ENCODE measurements around the gene ATP5F1B. TPM values are rescaled to one million over a fixed set of nuclear protein-coding genes. Genes with fewer than 3 reads are reported as not detected.
A peak's percentile ranks its signal among the peaks of the same experiment; 100 is the strongest.

Gene ATP5F1B
- total and polyA plus RNA-seq, 7 experiments from 2014 or later: 217 to 688 (median 317) TPM

DNA sequence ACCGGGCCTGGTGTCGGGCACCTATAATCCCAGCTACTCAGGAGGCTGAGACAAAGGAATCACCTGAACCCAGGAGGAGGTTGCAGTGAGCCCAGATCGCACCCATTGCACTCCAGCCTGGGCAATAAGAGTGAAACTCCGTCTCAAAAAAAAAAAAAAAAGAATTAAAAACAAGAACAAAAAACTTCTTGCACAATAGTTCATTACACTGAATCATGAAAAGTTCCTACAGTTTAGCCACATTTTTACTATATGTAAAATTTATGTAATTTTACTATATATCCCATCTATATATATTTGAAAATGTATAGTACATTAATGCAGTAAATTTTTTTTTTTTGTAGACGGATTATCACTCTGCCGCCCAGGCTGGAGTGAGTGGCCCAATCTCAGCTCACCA is 4.6 kb downstream of the ATP5F1B start:
- H3K9me3 Mint-ChIP-seq: peaks cover 0 to 1% (median 0%) of the 10 kb centered on the region in 11 donors
- no peaks in the 10 kb centered on the region for H3K27me3 Mint-ChIP-seq
- peaks cover 25 to 63% (median 48%) of the 10 kb centered on the region in 7 donors for H3K4me1 Mint-ChIP-seq
- no peak overlapping the region for H3K27ac ChIP-seq (ENCODE audit: low read depth, low read length)
- peaks cover 17 to 67% (median 46%) of the 10 kb centered on the region in 3 experiments for H3K36me3 ChIP-seq (ENCODE audit: control insufficient read depth in 2 of 3, insufficient read depth in 3 of 3, low read length in 3 of 3)
- CTCF ChIA-PET: interaction anchor here (0.6 to 0.7 kb wide), 2 partner anchors 17 to 29 kb away, joined by 3 to 4 read pairs; no protein-coding TSS in a partner anchor
- DNase-seq (no peak), ATAC-seq (no peak)
- no peaks in the 10 kb centered on the region for H3K27me3 ChIP-seq (ENCODE audit: control insufficient read depth in 2 of 2, insufficient read depth in 2 of 2, low read length in 2 of 2)
- peaks cover 6 to 48% (median 30%) of the 10 kb centered on the region in 5 donors for H3K36me3 Mint-ChIP-seq
- H3K27ac Mint-ChIP-seq: peak overlapping the region in 1 of 9 donors; percentile 26
- peaks cover 5 to 21% of the 10 kb centered on the region in 2 donors for H3K4me1 ChIP-seq (ENCODE audit: control insufficient read depth in 2 of 2, insufficient read depth in 2 of 2, low read length in 2 of 2)
- H3K9me3 ChIP-seq (ENCODE audit: control insufficient read depth in 2 of 3, low read length in 3 of 3): no peaks in the 10 kb centered on the region
- POLR2A ChIA-PET: interaction anchor here (0.8 to 8.3 kb wide), 4 partner anchors 12 to 46 kb away, joined by 3 to 88 read pairs (median 4); partner anchors contain the start of gene BAZ2A
- intact Hi-C loops (cut with micrococcal nuclease): no loop called here
- no peak overlapping the region for H3K4me3 ChIP-seq (ENCODE audit: low read length)
- no peak overlapping the region for H3K4me3 Mint-ChIP-seq

DNA sequence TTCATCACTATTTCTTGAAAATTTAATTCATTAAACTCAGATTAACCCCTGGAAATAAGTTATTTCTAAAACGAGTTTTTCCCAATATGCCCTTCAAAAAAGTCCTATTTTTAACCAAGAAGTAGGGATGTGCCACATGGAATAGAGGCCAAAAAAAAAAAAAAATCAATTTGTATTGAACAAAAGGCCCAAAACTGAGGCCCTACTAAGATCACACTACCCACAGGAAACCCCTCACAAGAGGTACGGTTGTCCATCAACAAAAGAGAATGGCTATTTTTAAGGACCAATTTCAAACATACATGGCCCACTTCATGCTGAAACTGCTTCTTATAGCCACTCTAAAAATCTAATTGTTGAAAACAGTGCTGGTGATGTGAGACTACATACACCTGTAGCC is 8.2 kb downstream of the ATP5F1B start:
- Mint-ChIP-seq H3K9me3 (peaks cover 0 to 1% (median 0%) of the 10 kb centered on the region in 11 donors), H3K27me3 (no peaks in the 10 kb centered on the region), H3K36me3 (peaks cover 0 to 29% (median 17%) of the 10 kb centered on the region in 5 donors), H3K27ac (peak overlapping the region; percentile 52 to 98 (median 89)), H3K4me3 (peak overlapping the region in 2 of 10 donors; percentile 17 to 21), H3K4me1 (peaks cover 28 to 69% (median 56%) of the 10 kb centered on the region in 7 donors)
- H3K36me3 ChIP-seq (ENCODE audit: control insufficient read depth in 2 of 3, insufficient read depth in 3 of 3, low read length in 3 of 3): peaks cover 14 to 44% (median 34%) of the 10 kb centered on the region in 3 experiments
- DNase-seq (no peak), ATAC-seq (no peak)
- peak overlapping the region; percentile 83 for H3K27ac ChIP-seq (ENCODE audit: low read depth, low read length)
- POLR2A ChIA-PET: interaction anchor here (0.9 to 6.5 kb wide), 6 partner anchors 9 to 88 kb away, joined by 4 to 103 read pairs (median 30); partner anchors contain the start of genes BAZ2A, NACA and PTGES3
- CTCF ChIA-PET: interaction anchor here (1.1 kb wide), 1 partner anchor 37 kb away, joined by 3 read pairs; no protein-coding TSS in a partner anchor
- no peak overlapping the region for H3K4me3 ChIP-seq (ENCODE audit: low read length)
- H3K4me1 ChIP-seq (ENCODE audit: control insufficient read depth in 2 of 2, insufficient read depth in 2 of 2, low read length in 2 of 2): peaks cover 22 to 29% of the 10 kb centered on the region in 2 donors
- intact Hi-C loops (cut with micrococcal nuclease): loop anchor here (2.0 to 10.0 kb wide), 13 partner anchors 21 to 1115 kb away; partner anchors contain the start of genes NACA (in 2 of the 2), RPL41 (in 2 of the 2), ZBTB39 (in 2 of the 2) and ZC3H10 (in 2 of the 2)
- no peaks in the 10 kb centered on the region for H3K27me3 ChIP-seq (ENCODE audit: control insufficient read depth in 2 of 2, insufficient read depth in 2 of 2, low read length in 2 of 2)
- no peaks in the 10 kb centered on the region for H3K9me3 ChIP-seq (ENCODE audit: control insufficient read depth in 2 of 3, low read length in 3 of 3)

DNA sequence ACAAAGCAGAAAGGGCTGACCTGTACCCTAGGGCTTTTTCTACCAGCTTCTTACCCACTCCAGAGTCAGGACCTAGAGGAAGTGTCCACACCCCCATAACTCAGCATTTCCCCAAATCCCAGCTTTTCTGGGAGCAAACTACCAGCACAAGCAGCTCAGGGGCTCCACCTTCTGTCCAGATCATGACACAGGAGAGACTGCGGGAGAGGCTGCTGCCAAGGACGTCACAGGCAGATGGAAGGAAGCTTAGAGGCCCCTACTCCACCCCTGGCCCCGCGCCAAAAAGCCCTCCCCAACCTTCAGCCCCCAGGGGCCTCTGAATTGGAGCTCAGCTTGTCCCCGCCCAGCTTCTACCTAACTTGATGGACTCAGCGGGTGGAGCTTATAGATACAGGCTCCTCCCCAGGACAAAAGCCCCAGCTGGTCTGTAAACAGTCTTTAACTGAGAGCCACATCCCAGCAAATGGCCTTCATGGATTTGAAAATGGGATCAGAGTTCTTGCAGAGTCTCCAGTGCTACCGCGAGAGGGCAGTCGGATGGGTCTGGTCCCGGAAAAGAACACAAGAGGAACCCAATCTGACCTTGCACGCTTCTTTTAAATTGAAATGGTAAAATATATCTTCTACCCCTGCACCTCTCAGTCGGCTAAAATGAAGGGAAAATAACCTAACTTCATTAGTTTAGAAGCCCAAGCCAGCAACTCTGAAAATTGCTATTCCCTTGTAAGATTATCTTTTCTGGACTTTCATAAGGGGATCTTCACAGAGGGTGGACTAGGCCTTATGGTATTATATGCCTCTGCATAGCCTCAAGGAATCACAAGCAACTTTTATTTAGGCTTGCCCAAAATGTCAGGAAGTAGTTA is 8.9 kb downstream of the ATP5F1B start:
- ChIA-PET POLR2A (interaction anchor here (0.6 to 6.5 kb wide), 16 partner anchors 8 to 593 kb away, joined by 3 to 103 read pairs (median 4); partner anchors contain the start of genes ATP5F1B, BAZ2A, NACA and PTGES3), CTCF (interaction anchor here (0.6 to 2.2 kb wide), 20 partner anchors 8 to 663 kb away, joined by 3 to 16 read pairs (median 4); partner anchors contain the start of genes ATP5F1B, RAB5B and RNF41)
- H3K36me3 ChIP-seq (ENCODE audit: control insufficient read depth in 2 of 3, insufficient read depth in 3 of 3, low read length in 3 of 3): peaks cover 7 to 37% (median 28%) of the 10 kb centered on the region in 3 experiments
- peaks cover 27 to 36% of the 10 kb centered on the region in 2 donors for H3K4me1 ChIP-seq (ENCODE audit: control insufficient read depth in 2 of 2, insufficient read depth in 2 of 2, low read length in 2 of 2)
- Mint-ChIP-seq H3K4me3 (peak overlapping the region; percentile 87 to 100 (median 96)), H3K4me1 (peaks cover 28 to 69% (median 57%) of the 10 kb centered on the region in 7 donors), H3K9me3 (peaks cover 0 to 1% (median 0%) of the 10 kb centered on the region in 11 donors), H3K27ac (peak overlapping the region; percentile 89 to 99 (median 97)), H3K36me3 (peaks cover 0 to 22% (median 17%) of the 10 kb centered on the region in 5 donors), H3K27me3 (no peaks in the 10 kb centered on the region)
- H3K27me3 ChIP-seq (ENCODE audit: control insufficient read depth in 2 of 2, insufficient read depth in 2 of 2, low read length in 2 of 2): no peaks in the 10 kb centered on the region
- peak overlapping the region; percentile 83 for H3K27ac ChIP-seq (ENCODE audit: low read depth, low read length)
- H3K9me3 ChIP-seq (ENCODE audit: control insufficient read depth in 2 of 3, low read length in 3 of 3): no peaks in the 10 kb centered on the region
- intact Hi-C loops (cut with micrococcal nuclease): loop anchor here (1.0 to 10.0 kb wide), 19 partner anchors 9 to 1115 kb away; partner anchors contain the start of genes NACA (in 2 of the 2), RPL41 (in 2 of the 2), ZBTB39 (in 2 of the 2) and ZC3H10 (in 2 of the 2)
- DNase-seq (peak; percentile 86 to 99 (median 94)), ATAC-seq (peak; percentile 83)
- H3K4me3 ChIP-seq (ENCODE audit: low read length): peak overlapping the region; percentile 73

DNA sequence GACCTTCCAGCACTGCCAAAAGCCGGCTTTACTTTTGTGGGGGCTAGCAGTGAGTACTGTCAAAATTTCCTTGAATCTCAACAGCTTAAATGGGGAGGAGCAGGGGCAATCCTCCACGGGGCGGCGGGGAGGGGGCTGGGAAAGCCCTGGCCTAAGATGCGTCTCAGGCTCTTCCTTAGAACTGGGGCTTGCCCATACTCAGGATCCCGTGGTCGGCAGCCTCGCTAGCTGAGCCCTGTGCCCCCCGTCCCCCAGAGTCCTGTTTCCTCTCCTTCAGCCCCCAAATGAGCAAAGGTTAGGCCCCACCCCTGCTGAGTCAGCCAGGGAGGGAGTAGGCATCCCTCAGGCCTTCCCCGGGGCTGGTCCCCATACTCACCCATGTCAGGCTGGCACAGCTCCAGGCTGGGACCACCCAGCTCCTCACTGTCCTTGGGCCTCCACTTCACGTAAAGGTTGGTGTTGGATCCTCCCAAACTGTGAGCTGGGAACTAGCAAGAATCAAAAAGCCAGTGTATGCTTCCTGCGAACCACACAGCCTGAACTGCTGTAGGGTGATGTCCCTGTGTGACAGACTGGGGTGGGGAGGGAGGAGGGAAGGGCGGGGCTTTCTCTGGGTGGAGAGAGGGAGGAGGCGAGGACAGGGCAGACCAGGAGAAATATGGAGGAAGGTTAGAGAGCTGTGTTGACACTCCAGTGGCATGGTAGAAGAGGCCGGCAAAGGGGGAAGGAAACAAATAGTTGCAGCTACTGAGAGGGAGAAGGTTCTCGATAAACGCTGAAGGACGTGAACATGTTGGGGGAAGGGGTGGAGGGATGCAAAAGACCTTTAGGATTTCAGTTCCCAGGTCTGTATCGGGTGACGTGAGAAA is 9.7 kb downstream of the ATP5F1B start:
- H3K36me3 ChIP-seq (ENCODE audit: control insufficient read depth in 2 of 3, insufficient read depth in 3 of 3, low read length in 3 of 3): peaks cover 5 to 33% (median 28%) of the 10 kb centered on the region in 3 experiments
- intact Hi-C loops (cut with micrococcal nuclease): loop anchor here (1.0 to 10.0 kb wide), 21 partner anchors 8 to 1116 kb away; partner anchors contain the start of genes NACA (in 2 of the 2), PTGES3 (in 2 of the 2), RPL41 (in 2 of the 2) and STAT2 (in 2 of the 2)
- DNase-seq (peak; percentile 44 to 85 (median 71)), ATAC-seq (peak; percentile 81)
- CTCF ChIA-PET: interaction anchor here (0.7 to 2.2 kb wide), 17 partner anchors 7 to 662 kb away, joined by 3 to 16 read pairs (median 4); partner anchors contain the start of genes ATP5F1B, RAB5B, RNF41 and STAT6
- Mint-ChIP-seq H3K4me3 (peak overlapping the region; percentile 87 to 100 (median 96)), H3K27me3 (no peaks in the 10 kb centered on the region), H3K4me1 (peaks cover 33 to 74% (median 66%) of the 10 kb centered on the region in 7 donors), H3K36me3 (peaks cover 0 to 22% (median 17%) of the 10 kb centered on the region in 5 donors), H3K9me3 (peaks cover 0 to 1% (median 0%) of the 10 kb centered on the region in 11 donors), H3K27ac (peak overlapping the region; percentile 89 to 99 (median 97))
- H3K4me1 ChIP-seq (ENCODE audit: control insufficient read depth in 2 of 2, insufficient read depth in 2 of 2, low read length in 2 of 2): peaks cover 31 to 43% of the 10 kb centered on the region in 2 donors
- POLR2A ChIA-PET: interaction anchor here (0.6 to 6.5 kb wide), 24 partner anchors 7 to 593 kb away, joined by 3 to 103 read pairs (median 3); partner anchors contain the start of genes ATP5F1B, BAZ2A, NACA and PTGES3
- no peaks in the 10 kb centered on the region for H3K27me3 ChIP-seq (ENCODE audit: control insufficient read depth in 2 of 2, insufficient read depth in 2 of 2, low read length in 2 of 2)
- peak overlapping the region; percentile 83 for H3K27ac ChIP-seq (ENCODE audit: low read depth, low read length)
- no peaks in the 10 kb centered on the region for H3K9me3 ChIP-seq (ENCODE audit: control insufficient read depth in 2 of 3, low read length in 3 of 3)
- peak overlapping the region; percentile 73 for H3K4me3 ChIP-seq (ENCODE audit: low read length)

Data from naive thymus-derived CD4-positive, alpha-beta T cell (primary cell).